NOMO-1 treated with DMSO at 0.1 percent for 48 hours (cell line): ENCODE data around the gene CD40.

Experiments
- DNase-seq: peaks from one replicate; lab custom pipeline; 2025; ENCODE audit not compliant: unreplicated experiment; lab: John Stamatoyannopoulos, UW

CD40 gene

DNA sequence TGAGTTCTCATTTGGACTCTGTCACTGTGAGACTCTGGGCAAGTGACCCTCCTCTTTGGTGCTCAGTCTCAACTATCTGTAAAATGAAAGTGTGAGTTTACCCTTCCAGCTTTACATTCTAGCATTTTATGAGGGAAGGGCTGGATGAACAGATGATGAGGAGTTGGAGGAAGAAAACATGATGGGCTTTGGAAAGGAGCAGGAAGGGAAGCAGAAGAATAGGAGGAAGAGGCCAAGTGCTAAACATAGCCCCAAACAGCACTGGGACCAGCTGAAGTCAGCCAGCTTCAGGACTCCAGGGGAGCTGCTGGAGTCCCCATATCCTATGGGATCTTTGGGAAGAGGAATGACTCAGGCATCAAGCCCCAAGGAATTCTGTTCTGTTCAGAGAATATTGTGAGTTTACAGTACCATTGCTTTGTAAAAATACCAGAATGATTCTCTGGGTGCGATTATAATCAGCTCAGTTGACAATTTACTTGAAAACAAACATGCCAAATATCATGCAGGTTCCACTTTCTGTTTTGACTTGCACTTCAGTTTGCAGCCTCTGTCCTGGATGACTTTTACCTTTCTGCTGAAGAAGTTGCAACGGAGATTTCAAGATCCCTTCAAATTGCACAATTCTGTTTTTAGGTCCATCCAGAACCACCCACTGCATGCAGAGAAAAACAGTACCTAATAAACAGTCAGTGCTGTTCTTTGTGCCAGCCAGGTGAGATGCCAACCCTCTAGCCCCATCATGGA, 3.2 kb downstream of the CD40 start:
- no peak for DNase-seq

DNA sequence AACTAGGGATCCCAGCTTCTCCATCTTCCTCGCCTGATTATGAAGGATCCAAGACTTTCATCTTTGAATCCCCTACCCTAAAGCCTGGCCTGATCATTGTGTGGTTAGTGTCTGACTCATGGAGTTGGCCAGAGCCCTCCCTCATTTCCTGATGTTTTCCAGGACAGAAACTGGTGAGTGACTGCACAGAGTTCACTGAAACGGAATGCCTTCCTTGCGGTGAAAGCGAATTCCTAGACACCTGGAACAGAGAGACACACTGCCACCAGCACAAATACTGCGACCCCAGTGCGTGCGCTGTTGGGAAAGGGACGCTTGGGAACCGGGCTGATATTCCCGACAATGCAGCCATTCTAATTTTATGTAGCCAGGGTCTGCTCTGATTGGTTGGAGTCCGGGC, 4.0 kb downstream of the CD40 start:
- DNase-seq = no peak

DNA sequence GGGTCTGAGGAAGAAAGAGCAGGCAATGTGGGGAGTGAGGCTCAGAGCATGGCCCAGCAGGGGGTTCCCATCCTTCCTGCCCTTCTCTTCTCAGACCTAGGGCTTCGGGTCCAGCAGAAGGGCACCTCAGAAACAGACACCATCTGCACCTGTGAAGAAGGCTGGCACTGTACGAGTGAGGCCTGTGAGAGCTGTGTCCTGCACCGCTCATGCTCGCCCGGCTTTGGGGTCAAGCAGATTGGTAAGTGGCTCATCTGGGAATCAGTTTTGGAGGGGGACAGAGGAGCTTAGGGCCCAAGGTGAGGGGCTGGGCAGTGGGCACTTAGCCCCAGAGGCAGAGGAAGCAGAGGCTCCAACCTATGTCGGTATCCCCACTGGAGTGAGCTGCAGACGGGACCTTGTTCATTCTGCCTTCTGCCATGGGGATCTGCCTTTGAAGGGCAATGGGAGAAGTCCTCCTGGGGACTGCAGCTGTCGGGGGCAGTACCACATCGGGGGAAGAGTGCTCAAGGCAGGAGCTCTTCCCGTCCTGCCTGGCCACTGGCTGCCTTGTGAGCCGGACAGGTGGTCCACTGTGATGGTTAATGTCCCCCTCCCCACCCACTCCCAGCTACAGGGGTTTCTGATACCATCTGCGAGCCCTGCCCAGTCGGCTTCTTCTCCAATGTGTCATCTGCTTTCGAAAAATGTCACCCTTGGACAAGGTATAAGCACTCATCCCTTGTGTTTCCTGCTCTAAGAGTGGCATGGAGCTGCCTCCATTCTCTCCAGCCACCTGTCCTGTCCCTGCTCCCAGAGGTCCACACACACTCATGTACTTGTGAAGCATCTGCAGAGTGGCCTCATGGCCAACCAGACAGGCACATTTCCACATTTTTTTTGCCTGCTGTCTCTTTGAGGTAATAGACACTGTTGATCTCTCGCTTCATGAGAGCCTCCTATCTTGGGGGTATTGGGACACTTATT, 4.7 kb downstream of the CD40 start:
- no peak for DNase-seq

GRCh38 chr20:46123482-46124245, 5.5 kb downstream of the CD40 start:
- DNase-seq = no peak

- DNase-seq = no peak
Measured at GRCh38 chr20:46126440-46127056, 8.4 kb downstream of the CD40 start.

DNA sequence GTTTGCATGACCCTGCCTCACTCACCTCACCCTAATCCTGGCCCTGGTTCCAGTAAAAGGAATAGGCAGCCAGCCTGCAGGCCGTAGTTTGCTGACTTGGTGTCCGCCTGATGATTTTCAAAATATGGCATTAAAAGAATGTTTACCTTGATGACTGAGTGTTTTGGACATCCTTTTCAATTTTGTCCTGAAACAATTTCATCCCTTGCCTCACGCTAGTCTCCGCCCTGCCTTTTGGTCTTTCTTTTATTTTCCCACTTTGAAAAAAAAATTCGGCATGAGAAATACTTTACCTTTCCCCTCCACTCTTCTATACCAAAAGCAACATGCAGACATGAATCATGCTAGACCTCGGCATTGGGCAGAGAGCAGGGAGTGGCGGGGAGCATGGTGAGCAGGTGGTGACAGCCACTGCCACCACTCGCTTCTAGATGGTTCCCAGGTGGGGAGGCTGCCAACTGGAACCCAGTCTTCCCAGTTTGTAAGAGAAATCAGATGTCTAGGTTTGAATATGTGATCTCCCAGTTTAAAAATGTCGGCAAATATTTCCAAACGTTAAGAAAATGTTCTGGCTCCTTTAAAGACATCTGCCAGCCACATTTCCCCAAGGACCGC, 9.4 kb downstream of the CD40 start:
- DNase-seq = no peak

- no peak for DNase-seq
Measured at GRCh38 chr20:46128310-46129151, 10.4 kb downstream of the CD40 start.

DNA sequence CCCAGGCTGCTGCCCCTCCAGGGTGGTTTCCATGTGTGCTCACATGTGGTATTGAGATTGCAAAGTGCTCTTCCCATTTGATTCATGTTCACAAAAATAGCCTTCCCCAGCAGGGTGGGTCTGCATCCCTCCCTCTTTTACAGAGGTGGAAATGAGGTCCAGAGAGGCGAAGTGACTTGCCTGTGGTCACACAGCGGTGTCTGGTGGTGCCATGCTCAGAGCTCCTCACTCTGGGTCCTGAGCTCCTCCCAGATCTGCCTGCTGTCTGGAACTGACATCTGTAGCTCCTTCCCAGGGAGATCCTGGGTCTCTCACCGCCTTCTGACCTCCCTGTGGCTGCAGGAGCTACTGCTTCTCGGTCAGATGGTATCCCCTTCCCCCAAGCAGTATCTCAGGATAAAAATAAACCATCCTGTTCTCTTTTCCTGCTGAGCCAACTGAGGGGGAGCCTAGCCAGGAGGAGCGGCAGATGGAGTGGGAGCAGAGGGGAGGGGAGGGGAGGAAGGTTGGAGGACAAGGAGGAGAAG, 11.9 kb downstream of the CD40 start:
- no peak for DNase-seq

- DNase-seq = no peak
Measured at GRCh38 chr20:46130534-46130933, 12.4 kb downstream of the CD40 start.

- DNase-seq = no peak
Measured at GRCh38 chr20:46131396-46131795, 13.3 kb downstream of the CD40 start.

DNA sequence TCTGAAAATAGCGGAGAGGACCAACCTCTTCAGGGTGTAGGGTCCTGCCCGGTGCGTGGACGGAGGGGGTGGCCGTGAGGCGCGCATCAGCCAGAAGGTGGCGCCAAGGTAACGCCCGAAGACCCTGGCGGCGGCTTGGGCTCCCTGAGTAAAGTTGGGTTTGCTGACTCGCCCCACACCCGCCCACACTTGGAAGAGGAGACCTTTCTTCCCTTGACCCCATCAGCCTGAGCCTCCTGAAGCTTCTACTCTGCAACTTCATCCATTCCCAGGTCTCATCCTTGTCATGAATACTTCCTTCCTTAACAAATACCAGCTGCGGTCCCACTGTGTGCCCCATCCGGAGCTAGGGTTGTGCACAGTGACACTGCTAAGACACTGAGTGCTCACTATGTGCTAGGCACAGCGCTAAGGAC, 14.6 kb downstream of the CD40 start:
- peak; percentile 59 for DNase-seq

- DNase-seq = no peak
Measured at GRCh38 chr20:46133886-46134654, 16.0 kb downstream of the CD40 start.

DNA sequence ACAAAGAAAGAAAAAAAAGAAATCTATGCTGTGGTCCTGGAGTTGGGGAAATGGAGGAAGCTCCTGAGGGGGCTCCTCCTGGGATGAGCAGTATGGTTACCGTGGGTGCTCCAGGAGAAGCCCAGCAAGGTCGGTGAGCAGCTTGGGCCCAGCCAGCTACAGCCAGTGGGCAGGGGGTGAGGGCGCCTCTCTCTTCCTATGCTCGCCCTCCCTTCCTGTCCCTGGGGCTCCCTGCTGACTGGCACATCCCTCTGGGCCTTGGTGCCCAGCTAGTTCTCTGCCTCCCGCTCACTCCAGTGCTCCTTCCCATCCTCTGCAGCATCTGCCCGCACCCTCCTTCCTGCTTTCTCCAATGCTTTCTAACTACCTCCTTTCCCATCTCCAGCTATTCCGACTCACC, 16.6 kb downstream of the CD40 start:
- DNase-seq = no peak

- no peak for DNase-seq
Measured at GRCh38 chr20:46135856-46136633, 17.9 kb downstream of the CD40 start.

- DNase-seq = no peak
Measured at GRCh38 chr20:46137816-46138215, 19.7 kb downstream of the CD40 start.

DNA sequence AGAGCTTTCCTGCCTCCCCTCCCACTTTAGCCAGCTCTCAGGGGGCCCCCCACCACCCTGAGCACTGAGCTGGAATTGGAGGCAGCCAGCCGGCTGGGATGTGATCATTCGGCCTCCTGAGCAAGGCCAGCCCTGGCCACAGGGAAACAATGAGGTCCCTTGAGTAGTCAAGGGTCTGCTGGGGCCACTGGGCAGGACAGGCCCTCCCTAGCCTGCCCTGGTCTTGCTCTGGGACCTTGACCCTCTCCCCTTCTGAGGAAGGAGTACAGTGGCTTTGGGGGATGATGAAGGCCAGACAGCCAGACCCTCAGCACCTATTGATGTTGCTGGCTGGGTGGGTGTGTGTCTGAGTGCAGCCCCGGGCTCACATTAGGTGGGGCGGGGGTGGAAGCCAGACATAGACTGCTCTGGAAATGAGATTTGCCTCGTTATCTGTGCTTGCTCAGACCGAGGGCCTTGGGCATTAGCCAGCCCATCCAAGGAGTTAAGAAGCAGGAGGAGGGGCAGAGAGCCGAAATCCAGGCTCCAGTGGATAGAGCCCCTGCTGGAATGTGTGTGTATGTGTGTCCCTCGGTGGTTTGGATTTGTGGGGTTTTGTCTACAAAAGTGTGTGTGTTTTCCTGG, 21.3 kb downstream of the CD40 start:
- no peak for DNase-seq

DNA sequence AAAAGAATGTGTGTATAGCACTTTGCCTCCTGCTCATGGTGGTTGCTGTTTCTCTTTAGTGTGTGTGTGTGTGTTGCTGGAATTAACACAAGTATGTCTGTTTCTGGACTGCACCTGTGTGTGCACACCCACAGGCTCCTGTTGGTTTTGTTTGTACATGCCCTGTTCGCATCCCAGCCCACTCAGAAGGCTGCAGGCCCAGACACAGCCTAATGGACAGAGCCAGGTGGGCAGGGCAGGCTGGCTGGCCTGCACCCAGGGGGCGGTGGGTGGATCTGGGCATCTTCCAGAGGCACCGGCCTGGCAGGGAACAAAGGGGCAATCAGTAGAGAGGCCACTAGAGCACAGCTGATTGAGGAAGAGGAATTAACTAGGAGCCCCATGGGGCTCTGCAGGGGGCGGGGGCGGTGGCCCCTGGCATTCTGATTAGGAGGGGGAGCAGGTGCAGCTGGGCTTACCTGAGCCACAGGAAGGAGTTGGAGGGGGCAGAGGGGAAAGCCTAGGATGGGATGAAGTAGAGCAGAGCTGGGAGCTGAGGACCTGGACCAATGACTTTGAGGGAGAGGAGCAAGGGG, 21.9 kb downstream of the CD40 start:
- DNase-seq = no peak
